Neural progenitor cell (in vitro differentiated cells): ENCODE results near the gene ZBED4. TPM values are rescaled to one million over a fixed set of nuclear protein-coding genes. Genes with fewer than 3 reads are reported as not detected.
A peak's percentile ranks its signal among the peaks of the same experiment; 100 is the strongest.

Experiments used
- DNase-seq: peaks from one replicate; pipeline ENCODE4 v3.0.0-alpha.2; 2016; ENCODE audit warnings: low spot score
- H2AFZ ChIP-seq: fragments of 200-600 bp; sonication (generic); replicated peaks from 2 replicates; pipeline ENCODE4 v1.6.1; 2016; ENCODE audit warnings: antibody characterized with exemption
- H3F3A ChIP-seq: fragments of 200-600 bp; sonication (generic); 2 replicates; pipeline ENCODE4 v1.6.1; 2016; ENCODE audit warnings: antibody characterized with exemption, low read depth
- H3K27ac ChIP-seq: fragments of 200-600 bp; sonication (generic); 2 replicates; pipeline ENCODE4 v1.5.1; 2016; ENCODE audit warnings: mild to moderate bottlenecking
- H3K27me3 ChIP-seq: fragments of 200-600 bp; sonication (generic); 2 replicates; pipeline ENCODE4 v1.6.1; 2016; ENCODE audit warnings: mild to moderate bottlenecking, moderate library complexity
- H3K36me3 ChIP-seq: fragments of 200-600 bp; sonication (generic); 2 replicates; pipeline ENCODE4 v1.5.1; 2016
- H3K4me1 ChIP-seq: fragments of 200-600 bp; sonication (generic); 2 replicates; pipeline ENCODE4 v1.6.1; 2016; ENCODE audit warnings: mixed run types
- H3K4me2 ChIP-seq: fragments of 200-600 bp; sonication (generic); 2 replicates; pipeline ENCODE4 v1.6.1; 2016
- H3K4me3 ChIP-seq: fragments of 200-600 bp; sonication (generic); 2 replicates; pipeline ENCODE4 v1.5.1; 2016
- H3K79me2 ChIP-seq: fragments of 200-600 bp; sonication (generic); 2 replicates; pipeline ENCODE4 v1.6.1; 2016; ENCODE audit warnings: low read depth
- H3K9ac ChIP-seq: fragments of 200-600 bp; sonication (generic); 2 replicates; pipeline ENCODE4 v1.6.1; 2016
- H3K9me3 ChIP-seq: fragments of 200-600 bp; sonication (generic); 2 replicates; pipeline ENCODE4 v1.5.1; 2016; ENCODE audit warnings: low read depth
- H4K20me1 ChIP-seq: fragments of 200-600 bp; sonication (generic); 2 replicates; pipeline ENCODE4 v1.6.1; 2016; ENCODE audit warnings: low read depth
- H3K27ac Mint-ChIP-seq: 3 replicates; pipeline ENCODE4 v1.8.0; 2021; ENCODE audit warnings: mixed read lengths
- H3K27me3 Mint-ChIP-seq: 2 replicates; pipeline ENCODE4 v1.8.0; 2022; ENCODE audit warnings: low read depth, mild to moderate bottlenecking, inconsistent platforms, moderate library complexity, mixed read lengths; ENCODE audit not compliant: insufficient read depth
- H3K36me3 Mint-ChIP-seq: 3 replicates; pipeline ENCODE4 v1.8.0; 2021; ENCODE audit warnings: mixed read lengths
- H3K4me1 Mint-ChIP-seq: 3 replicates; pipeline ENCODE4 v1.8.0; 2021; ENCODE audit warnings: mixed read lengths
- H3K4me3 Mint-ChIP-seq: 3 replicates; pipeline ENCODE4 v1.8.0; 2021; ENCODE audit warnings: mild to moderate bottlenecking, moderate library complexity, mixed read lengths
- H3K9me3 Mint-ChIP-seq: 3 replicates; pipeline ENCODE4 v1.8.0; 2020; ENCODE audit warnings: mixed read lengths
- EZH2 ChIP-seq: fragments of 200-600 bp; sonication (generic); IDR thresholded peaks from 2 replicates; pipeline ENCODE4 v1.6.1; 2017; ENCODE audit warnings: antibody characterized with exemption, mild to moderate bottlenecking, moderate library complexity
- EZH2phosphoT487 ChIP-seq: fragments of 200-600 bp; sonication (generic); IDR thresholded peaks from 2 replicates; pipeline ENCODE4 v1.6.1; 2017; ENCODE audit warnings: antibody characterized with exemption
- total RNA-seq: library from RNA; depleted of rRNA; stranded (reverse); fragments of >200 nt; gene quantifications from 2 replicates; pipeline ENCODE4 v1.2.3, GENCODE V29; 2015; ENCODE audit warnings: low replicate concordance
- TF ChIP-seq, protein P1 (sequence below): fragments of 200-600 bp; sonication (generic); IDR thresholded peaks from 2 replicates; pipeline ENCODE4 v1.5.1; 2017; ENCODE audit warnings: antibody characterized with exemption, mild to moderate bottlenecking

ZBED4 gene
- total RNA-seq, 1 donor from 2014 or later, result 23.1 TPM

DNA sequence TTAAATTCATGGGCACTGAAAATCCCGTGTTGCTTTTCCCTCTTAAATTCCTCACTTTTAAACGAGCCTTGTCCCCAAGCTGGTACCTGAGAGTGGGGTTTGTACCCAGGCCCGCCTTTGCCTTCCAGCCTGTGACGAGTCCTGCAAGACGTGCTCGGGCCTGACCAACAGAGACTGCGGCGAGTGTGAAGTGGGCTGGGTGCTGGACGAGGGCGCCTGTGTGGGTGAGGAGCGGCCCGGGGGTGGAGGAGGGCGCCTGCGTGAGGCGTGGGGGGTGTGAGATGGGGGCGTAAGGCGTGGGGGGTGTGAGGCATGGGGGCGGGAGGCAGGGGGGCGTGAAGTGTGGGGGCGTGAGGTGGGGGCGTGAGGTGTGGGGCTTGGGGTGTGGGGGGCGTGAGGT is 68.8 kb downstream of the ZBED4 start:
- no peaks in the 10 kb centered on the region for H3K4me1 ChIP-seq
- Mint-ChIP-seq H3K4me3 (peak overlapping the region; percentile 48), H3K4me1 (peaks cover 22% of the 10 kb centered on the region), H3K27me3 (peaks cover 3% of the 10 kb centered on the region), H3K27ac (no peak overlapping the region), H3K9me3 (no peaks in the 10 kb centered on the region), H3K36me3 (peaks cover 4% of the 10 kb centered on the region)
- no peaks in the 10 kb centered on the region for H3K79me2 ChIP-seq
- no peak overlapping the region for H2AFZ ChIP-seq
- H3K27me3 ChIP-seq, result peaks cover 8% of the 10 kb centered on the region
- no peak for DNase-seq
- no peaks in the 10 kb centered on the region for H4K20me1 ChIP-seq
- H3K4me2 ChIP-seq, result no peak overlapping the region
- peaks cover 18% of the 10 kb centered on the region for H3F3A ChIP-seq
- TF ChIP-seq EZH2phosphoT487, result no peak
- TF ChIP-seq, protein P1, sequence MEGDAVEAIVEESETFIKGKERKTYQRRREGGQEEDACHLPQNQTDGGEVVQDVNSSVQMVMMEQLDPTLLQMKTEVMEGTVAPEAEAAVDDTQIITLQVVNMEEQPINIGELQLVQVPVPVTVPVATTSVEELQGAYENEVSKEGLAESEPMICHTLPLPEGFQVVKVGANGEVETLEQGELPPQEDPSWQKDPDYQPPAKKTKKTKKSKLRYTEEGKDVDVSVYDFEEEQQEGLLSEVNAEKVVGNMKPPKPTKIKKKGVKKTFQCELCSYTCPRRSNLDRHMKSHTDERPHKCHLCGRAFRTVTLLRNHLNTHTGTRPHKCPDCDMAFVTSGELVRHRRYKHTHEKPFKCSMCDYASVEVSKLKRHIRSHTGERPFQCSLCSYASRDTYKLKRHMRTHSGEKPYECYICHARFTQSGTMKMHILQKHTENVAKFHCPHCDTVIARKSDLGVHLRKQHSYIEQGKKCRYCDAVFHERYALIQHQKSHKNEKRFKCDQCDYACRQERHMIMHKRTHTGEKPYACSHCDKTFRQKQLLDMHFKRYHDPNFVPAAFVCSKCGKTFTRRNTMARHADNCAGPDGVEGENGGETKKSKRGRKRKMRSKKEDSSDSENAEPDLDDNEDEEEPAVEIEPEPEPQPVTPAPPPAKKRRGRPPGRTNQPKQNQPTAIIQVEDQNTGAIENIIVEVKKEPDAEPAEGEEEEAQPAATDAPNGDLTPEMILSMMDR, result no peak
- no peaks in the 10 kb centered on the region for H3K9me3 ChIP-seq
- H3K27ac ChIP-seq, result no peak overlapping the region
- H3K36me3 ChIP-seq, result no peaks in the 10 kb centered on the region
- no peak overlapping the region for H3K4me3 ChIP-seq
- H3K9ac ChIP-seq, result no peak overlapping the region

DNA sequence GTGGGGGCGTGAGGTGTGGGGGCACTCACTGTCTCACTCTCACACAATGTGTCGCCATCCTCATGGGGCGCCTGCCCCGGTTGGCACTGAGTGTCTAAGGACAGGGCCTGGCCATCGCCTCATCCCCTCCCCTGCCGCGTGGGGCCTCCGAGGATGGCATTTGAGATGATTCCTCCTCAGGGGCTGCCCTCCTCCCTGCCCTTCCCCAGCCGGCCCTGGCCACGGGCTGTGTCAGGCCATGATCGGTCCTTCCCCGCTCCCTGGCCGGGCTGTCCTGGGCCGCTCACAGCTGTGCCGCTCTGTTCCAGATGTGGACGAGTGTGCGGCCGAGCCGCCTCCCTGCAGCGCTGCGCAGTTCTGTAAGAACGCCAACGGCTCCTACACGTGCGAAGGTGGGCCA is 69.3 kb downstream of the ZBED4 start:
- Histone ChIP-seq H3K27ac (no peak overlapping the region), H3K4me2 (no peak overlapping the region), H3K9ac (no peak overlapping the region), H4K20me1 (no peaks in the 10 kb centered on the region), H3K36me3 (no peaks in the 10 kb centered on the region), H3K4me1 (no peaks in the 10 kb centered on the region), H3F3A (peaks cover 15% of the 10 kb centered on the region), H3K27me3 (peaks cover 8% of the 10 kb centered on the region), H2AFZ (no peak overlapping the region), H3K9me3 (no peaks in the 10 kb centered on the region), H3K4me3 (no peak overlapping the region), H3K79me2 (no peaks in the 10 kb centered on the region)
- H3K36me3 Mint-ChIP-seq, result peaks cover 4% of the 10 kb centered on the region
- peaks cover 25% of the 10 kb centered on the region for H3K4me1 Mint-ChIP-seq
- H3K4me3 Mint-ChIP-seq, result no peak overlapping the region
- H3K9me3 Mint-ChIP-seq, result no peaks in the 10 kb centered on the region
- TF ChIP-seq EZH2, result no peak
- TF ChIP-seq, protein P1, result no peak
- no peak for TF ChIP-seq EZH2phosphoT487
- no peak for DNase-seq
- H3K27ac Mint-ChIP-seq, result no peak overlapping the region
- H3K27me3 Mint-ChIP-seq, result peaks cover 3% of the 10 kb centered on the region

DNA sequence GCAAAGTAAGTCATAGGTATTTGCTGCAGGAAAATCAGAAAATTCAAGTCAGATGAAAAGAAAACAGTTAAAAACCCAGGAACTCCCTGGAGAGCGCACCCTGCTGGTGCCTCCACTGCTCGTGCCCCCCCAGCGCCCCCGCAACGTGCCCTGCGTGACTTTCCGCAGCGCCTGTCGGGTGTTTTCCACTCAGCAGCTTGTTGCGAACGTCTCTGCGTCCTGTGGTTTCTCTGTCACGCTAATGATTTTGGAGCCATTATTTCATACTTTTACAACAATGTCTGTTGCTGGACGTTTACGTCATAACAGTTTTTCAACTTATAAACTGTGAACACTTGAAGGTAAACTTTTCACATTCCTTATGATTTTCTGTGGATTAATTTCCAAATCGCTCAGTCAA is 69.8 kb downstream of the ZBED4 start:
- Histone ChIP-seq H4K20me1 (no peaks in the 10 kb centered on the region), H3K9ac (no peak overlapping the region), H3K4me3 (no peak overlapping the region), H3F3A (peaks cover 12% of the 10 kb centered on the region), H3K27ac (no peak overlapping the region), H3K9me3 (no peaks in the 10 kb centered on the region), H3K27me3 (peaks cover 11% of the 10 kb centered on the region), H3K4me1 (no peaks in the 10 kb centered on the region), H3K79me2 (no peaks in the 10 kb centered on the region), H3K4me2 (no peak overlapping the region), H3K36me3 (no peaks in the 10 kb centered on the region), H2AFZ (no peak overlapping the region)
- no peak for DNase-seq
- peaks cover 4% of the 10 kb centered on the region for H3K36me3 Mint-ChIP-seq
- no peak for TF ChIP-seq EZH2phosphoT487
- TF ChIP-seq EZH2, result no peak
- TF ChIP-seq, protein P1, result peak; percentile 14
- H3K4me3 Mint-ChIP-seq, result no peak overlapping the region
- no peaks in the 10 kb centered on the region for H3K9me3 Mint-ChIP-seq
- H3K27me3 Mint-ChIP-seq, result peaks cover 8% of the 10 kb centered on the region
- H3K4me1 Mint-ChIP-seq, result peaks cover 25% of the 10 kb centered on the region
- H3K27ac Mint-ChIP-seq, result peak overlapping the region; percentile 16
